Measurements from ENCODE around the gene F11R. TPM values are rescaled to one million over a fixed set of nuclear protein-coding genes. Genes with fewer than 3 reads are reported as not detected.

The F11R gene
- total and polyA plus RNA-seq, 10 of the 15 experiments (the other 5 are each of a cell fraction or from before 2014, with no cell fraction given), result 15.3 to 80.9 (median 24.3) TPM

GRCh38 chr1:160961419-160961818, 59.5 kb downstream of the F11R start (continued):
- TF ChIP-seq, protein P1, sequence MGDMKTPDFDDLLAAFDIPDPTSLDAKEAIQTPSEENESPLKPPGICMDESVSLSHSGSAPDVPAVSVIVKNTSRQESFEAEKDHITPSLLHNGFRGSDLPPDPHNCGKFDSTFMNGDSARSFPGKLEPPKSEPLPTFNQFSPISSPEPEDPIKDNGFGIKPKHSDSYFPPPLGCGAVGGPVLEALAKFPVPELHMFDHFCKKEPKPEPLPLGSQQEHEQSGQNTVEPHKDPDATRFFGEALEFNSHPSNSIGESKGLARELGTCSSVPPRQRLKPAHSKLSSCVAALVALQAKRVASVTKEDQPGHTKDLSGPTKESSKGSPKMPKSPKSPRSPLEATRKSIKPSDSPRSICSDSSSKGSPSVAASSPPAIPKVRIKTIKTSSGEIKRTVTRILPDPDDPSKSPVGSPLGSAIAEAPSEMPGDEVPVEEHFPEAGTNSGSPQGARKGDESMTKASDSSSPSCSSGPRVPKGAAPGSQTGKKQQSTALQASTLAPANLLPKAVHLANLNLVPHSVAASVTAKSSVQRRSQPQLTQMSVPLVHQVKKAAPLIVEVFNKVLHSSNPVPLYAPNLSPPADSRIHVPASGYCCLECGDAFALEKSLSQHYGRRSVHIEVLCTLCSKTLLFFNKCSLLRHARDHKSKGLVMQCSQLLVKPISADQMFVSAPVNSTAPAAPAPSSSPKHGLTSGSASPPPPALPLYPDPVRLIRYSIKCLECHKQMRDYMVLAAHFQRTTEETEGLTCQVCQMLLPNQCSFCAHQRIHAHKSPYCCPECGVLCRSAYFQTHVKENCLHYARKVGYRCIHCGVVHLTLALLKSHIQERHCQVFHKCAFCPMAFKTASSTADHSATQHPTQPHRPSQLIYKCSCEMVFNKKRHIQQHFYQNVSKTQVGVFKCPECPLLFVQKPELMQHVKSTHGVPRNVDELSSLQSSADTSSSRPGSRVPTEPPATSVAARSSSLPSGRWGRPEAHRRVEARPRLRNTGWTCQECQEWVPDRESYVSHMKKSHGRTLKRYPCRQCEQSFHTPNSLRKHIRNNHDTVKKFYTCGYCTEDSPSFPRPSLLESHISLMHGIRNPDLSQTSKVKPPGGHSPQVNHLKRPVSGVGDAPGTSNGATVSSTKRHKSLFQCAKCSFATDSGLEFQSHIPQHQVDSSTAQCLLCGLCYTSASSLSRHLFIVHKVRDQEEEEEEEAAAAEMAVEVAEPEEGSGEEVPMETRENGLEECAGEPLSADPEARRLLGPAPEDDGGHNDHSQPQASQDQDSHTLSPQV (IDR thresholded peaks at IDR 0.05), result no peak
- no peak for TF ChIP-seq ZSCAN29 (IDR thresholded peaks at IDR 0.05)

DNA sequence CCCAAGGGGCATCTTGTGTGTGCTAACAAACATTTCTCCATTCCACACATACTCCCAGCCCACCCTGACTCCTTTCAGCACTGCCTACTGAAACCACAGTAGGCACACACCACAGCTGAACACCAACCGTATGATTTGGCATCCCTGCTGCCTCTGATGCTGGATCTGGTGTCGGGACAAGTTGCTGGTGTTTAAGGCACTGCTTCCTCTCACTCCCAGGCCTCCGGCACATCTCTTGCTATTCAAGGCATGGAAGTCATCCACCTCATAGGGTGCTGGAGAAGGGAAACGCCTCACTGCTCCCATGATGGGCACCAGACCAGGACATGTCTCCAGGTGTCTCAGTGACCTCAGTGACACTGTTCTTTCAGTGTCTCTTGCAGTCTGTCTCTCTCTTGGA, 64.0 kb downstream of the F11R start:
- H3K4me3 ChIP-seq, result no peak overlapping the region
- H3K27me3 ChIP-seq (replicated peaks in 1 of 2; ENCODE audit: control insufficient read depth in 2 of 2, insufficient read depth in 2 of 2, low read length in 1 of 2), result no peaks in the 10 kb centered on the region; a peak in 1 of 4 replicates
- no peak overlapping the region for H2AFZ ChIP-seq (ENCODE audit: control insufficient read depth, low read depth, low read length)
- DNase-seq (ENCODE audit: low read depth, low spot score) (no peak), ATAC-seq (no peak), FAIRE-seq (no peak)
- RAD21 ChIA-PET (ENCODE audit: unreplicated experiment), result interaction anchor here (0.9 to 1.0 kb wide), 2 partner anchors 21 to 301 kb away, joined by 3 read pairs; no protein-coding TSS in a partner anchor
- no TSS peak for BruUV-seq (replicated peaks)
- WGBS (ENCODE audit: insufficient coverage, insufficient replicate concordance, low lambda C conversion rate, missing lambda C conversion rate), result 61% methylated on average over 4 of the region's 4 CpGs
- H3K36me3 ChIP-seq (ENCODE audit: control insufficient read depth in 2 of 2, insufficient read depth in 2 of 2, low read length in 1 of 2), result no peaks in the 10 kb centered on the region
- in situ Hi-C loops (cut with MboI), result loop anchor here (25.0 kb wide), 1 partner anchor 545 kb away; the partner anchor contains the start of gene VANGL2
- H3K9me3 ChIP-seq (replicated peaks; ENCODE audit: control insufficient read depth, insufficient read depth, low read length), result no peaks in the 10 kb centered on the region
- POLR2A ChIA-PET, result no interaction called here
- H3K4me2 ChIP-seq (ENCODE audit: control insufficient read depth, insufficient read depth), result no peak overlapping the region
- TF ChIP-seq SMAD1 (IDR thresholded peaks at IDR 0.05; ENCODE audit: low read depth, partially characterized antibody) (no peak), ZNF207 (IDR thresholded peaks at IDR 0.05; ENCODE audit: borderline replicate concordance) (no peak), POLR2AphosphoS2 (IDR thresholded peaks at IDR 0.05; ENCODE audit: low read depth, low read length) (no peak), POU2F2 (IDR thresholded peaks at IDR 0.05; ENCODE audit: borderline replicate concordance, low read depth, low read length) (no peak), BACH1 (IDR thresholded peaks at IDR 0.05; ENCODE audit: borderline replicate concordance) (no peak)
- no peaks in the 10 kb centered on the region for H3K79me2 ChIP-seq (ENCODE audit: control insufficient read depth, insufficient read depth, low read length)
- SMC1A ChIA-PET (ENCODE audit: uncharacterized antibody, unreplicated experiment), result interaction anchor here (0.7 to 2.7 kb wide), 2 partner anchors 122 to 160 kb away, joined by 3 to 7 read pairs; no protein-coding TSS in a partner anchor
- H3K9ac ChIP-seq (ENCODE audit: control insufficient read depth, insufficient read depth, low read length), result no peak overlapping the region
- H3K4me1 ChIP-seq (ENCODE audit: control insufficient read depth, insufficient read depth, low read length), result no peaks in the 10 kb centered on the region
- H4K20me1 ChIP-seq (ENCODE audit: control insufficient read depth, insufficient read depth), result no peaks in the 10 kb centered on the region
- no peak overlapping the region for H3K27ac ChIP-seq (ENCODE audit: control insufficient read depth, insufficient read depth)
- CTCF ChIA-PET, result interaction anchor here (0.6 to 1.8 kb wide), 3 partner anchors 76 to 180 kb away, joined by 3 to 7 read pairs (median 4); no protein-coding TSS in a partner anchor
- intact Hi-C loops (cut with micrococcal nuclease; ENCODE audit: unreplicated experiment), result no loop called here

Measured in GM12878 (cell line).